ENCODE results near the gene SF3A1.

DNA sequence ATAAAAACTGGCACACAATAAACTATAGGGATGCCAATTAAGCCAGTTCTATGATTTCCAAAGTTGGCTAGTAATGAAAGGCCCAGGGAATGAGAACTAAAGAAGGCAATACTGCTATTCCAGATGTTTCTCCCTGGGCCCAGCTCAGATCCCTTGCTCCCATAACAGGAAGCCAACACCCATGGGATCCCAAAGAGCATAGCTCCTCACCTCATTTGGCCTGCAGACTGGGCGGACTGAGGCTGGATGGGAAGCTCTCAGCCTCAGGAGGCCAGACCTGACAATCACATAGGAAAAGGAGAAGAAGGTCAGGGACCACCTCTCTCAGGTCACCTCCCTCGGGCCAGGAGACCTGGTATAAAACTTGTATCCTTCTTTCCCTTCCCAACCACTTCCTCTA lies 35.2 kb downstream of the SF3A1 start:
- TF ChIP-seq, protein P1, sequence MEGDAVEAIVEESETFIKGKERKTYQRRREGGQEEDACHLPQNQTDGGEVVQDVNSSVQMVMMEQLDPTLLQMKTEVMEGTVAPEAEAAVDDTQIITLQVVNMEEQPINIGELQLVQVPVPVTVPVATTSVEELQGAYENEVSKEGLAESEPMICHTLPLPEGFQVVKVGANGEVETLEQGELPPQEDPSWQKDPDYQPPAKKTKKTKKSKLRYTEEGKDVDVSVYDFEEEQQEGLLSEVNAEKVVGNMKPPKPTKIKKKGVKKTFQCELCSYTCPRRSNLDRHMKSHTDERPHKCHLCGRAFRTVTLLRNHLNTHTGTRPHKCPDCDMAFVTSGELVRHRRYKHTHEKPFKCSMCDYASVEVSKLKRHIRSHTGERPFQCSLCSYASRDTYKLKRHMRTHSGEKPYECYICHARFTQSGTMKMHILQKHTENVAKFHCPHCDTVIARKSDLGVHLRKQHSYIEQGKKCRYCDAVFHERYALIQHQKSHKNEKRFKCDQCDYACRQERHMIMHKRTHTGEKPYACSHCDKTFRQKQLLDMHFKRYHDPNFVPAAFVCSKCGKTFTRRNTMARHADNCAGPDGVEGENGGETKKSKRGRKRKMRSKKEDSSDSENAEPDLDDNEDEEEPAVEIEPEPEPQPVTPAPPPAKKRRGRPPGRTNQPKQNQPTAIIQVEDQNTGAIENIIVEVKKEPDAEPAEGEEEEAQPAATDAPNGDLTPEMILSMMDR (IDR thresholded peaks at IDR 0.05) = no peak
- no peak for TF ChIP-seq POLR2A (IDR thresholded peaks at IDR 0.05)

All from testis (tissue), 2 donors.